Progenitor cell of endocrine pancreas (in vitro differentiated cells): Measurements from ENCODE around the gene MSANTD3. TPM values are rescaled to one million over a fixed set of nuclear protein-coding genes. Genes with fewer than 3 reads are reported as not detected.

ENCODE experiments used
- DNase-seq: peaks from one replicate; pipeline ENCODE4 v3.0.0; 2021; ENCODE audit warnings: low spot score; ENCODE audit not compliant: unreplicated experiment
- H3K27ac Mint-ChIP-seq: 2 replicates; pipeline ENCODE4 v1.8.0; 2021; ENCODE audit warnings: mild to moderate bottlenecking, moderate library complexity, mixed read lengths
- H3K27me3 Mint-ChIP-seq: 2 replicates; pipeline ENCODE4 v1.8.0; 2021; ENCODE audit warnings: mixed read lengths
- H3K36me3 Mint-ChIP-seq: 2 replicates; pipeline ENCODE4 v1.8.0; 2022; ENCODE audit warnings: mixed read lengths; ENCODE audit not compliant: insufficient read depth
- H3K4me1 Mint-ChIP-seq: 2 replicates; pipeline ENCODE4 v1.8.0; 2021; ENCODE audit warnings: low read depth, mixed read lengths
- H3K4me3 Mint-ChIP-seq: 2 replicates; pipeline ENCODE4 v1.8.0; 2021; ENCODE audit warnings: low read depth, mild to moderate bottlenecking, moderate library complexity, mixed read lengths
- H3K9me3 Mint-ChIP-seq: 2 replicates; pipeline ENCODE4 v1.8.0; 2021; ENCODE audit warnings: low read depth, mixed read lengths
- CTCF ChIP-seq: fragments of 200-600 bp; sonication (generic); IDR thresholded peaks from one replicate; pipeline ENCODE4 v1.5.0; 2021; ENCODE audit warnings: antibody characterized with exemption, mild to moderate bottlenecking; ENCODE audit not compliant: unreplicated experiment
- total RNA-seq: library from RNA; stranded (reverse); gene quantifications from 2 replicates; pipeline ENCODE4 v1.2.1, GENCODE V29; 2021

The MSANTD3 gene
- total RNA-seq, 1 donor from 2014 or later = 39.8 TPM

DNA sequence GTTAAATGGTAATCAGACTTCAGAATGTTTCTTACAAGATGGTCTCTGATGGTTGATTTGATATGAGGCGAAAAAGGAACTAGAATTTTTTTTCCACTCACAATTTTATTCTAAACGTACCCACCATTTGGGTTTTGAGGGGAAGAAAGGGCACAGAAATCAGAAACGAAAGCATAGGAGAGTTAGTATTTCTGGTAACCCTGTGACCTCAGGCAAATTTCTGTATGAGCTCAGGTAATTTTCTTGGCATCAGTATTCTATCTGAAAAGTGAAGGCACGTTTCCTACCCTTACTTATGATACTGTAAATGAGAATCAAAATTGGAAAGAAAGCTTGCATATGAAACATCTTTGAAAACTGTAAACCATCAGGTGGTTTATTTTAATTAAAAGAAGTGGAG is 72.5 kb downstream of the MSANTD3 start:
- no peak for TF ChIP-seq CTCF
- Mint-ChIP-seq H3K4me1 (peaks cover 9% of the 10 kb centered on the region), H3K27me3 (no peaks in the 10 kb centered on the region), H3K9me3 (no peaks in the 10 kb centered on the region), H3K27ac (no peak overlapping the region), H3K4me3 (no peak overlapping the region), H3K36me3 (peaks cover 17% of the 10 kb centered on the region)
- DNase-seq = no peak

- Mint-ChIP-seq H3K4me3 (no peak overlapping the region), H3K27ac (no peak overlapping the region), H3K9me3 (no peaks in the 10 kb centered on the region)
These were observed 72.9 kb downstream of the MSANTD3 start for GRCh38 chr9:100499866-100500265.

More at GRCh38 chr9:100499866-100500265, 72.9 kb downstream of the MSANTD3 start:
- TF ChIP-seq CTCF = no peak
- DNase-seq = no peak
- peaks cover 6% of the 10 kb centered on the region for H3K4me1 Mint-ChIP-seq
- no peaks in the 10 kb centered on the region for H3K27me3 Mint-ChIP-seq
- H3K36me3 Mint-ChIP-seq = peaks cover 19% of the 10 kb centered on the region

Other genes with a start within 250 kb of the MSANTD3 start
- gene TEX10, start 74.2 kb upstream of the MSANTD3 start, total RNA-seq = 35.1 and 38.6 TPM in 2 replicates
- gene TMEFF1, start 46.0 kb downstream of the MSANTD3 start, total RNA-seq = 69.1 and 78.1 TPM in 2 replicates
- 14.5 and 18.1 TPM in 2 replicates for gene CAVIN4, start 150.9 kb downstream of the MSANTD3 start, total RNA-seq